Endometrial microvascular endothelial cells (primary cell): ENCODE measurements around the gene C7orf25. TPM values are rescaled to one million over a fixed set of nuclear protein-coding genes. Genes with fewer than 3 reads are reported as not detected.

Experiments used
- in situ Hi-C: cut with HindIII; loops from 2 replicates; pipeline ENCODE4 v1.10.0; 2017; ENCODE audit warnings: low sequenced_read_pairs, low pct_unique_long_range_greater_than_20kb; ENCODE audit errors: inconsistent ontology term
- total RNA-seq: library from RNA; depleted of rRNA; stranded (reverse); fragments of >200 nt; gene quantifications from one replicate; pipeline ENCODE4 v1.2.3, GENCODE V29; 2015; ENCODE audit errors: inconsistent ontology term

C7orf25 gene
- 18.6 TPM for total RNA-seq

GRCh38 chr7:42911454-42912447 is at the start of gene C7orf25:
C7orf25 (minus strand) TSS chr7:42912070; CDS start chr7:42910900, 1,170 bp downstream.
- in situ Hi-C loops = no loop called here

- in situ Hi-C loops = no loop called here
Measured at GRCh38 chr7:42961170-42961569, 49.3 kb upstream of the C7orf25 start.

- in situ Hi-C loops = no loop called here
Measured at GRCh38 chr7:42960762-42961161, 48.9 kb upstream of the C7orf25 start.

- in situ Hi-C loops = no loop called here
Measured at GRCh38 chr7:42959549-42959948, 47.7 kb upstream of the C7orf25 start.

GRCh38 chr7:42956062-42956461 is 44.2 kb upstream of the C7orf25 start:
- in situ Hi-C loops = no loop called here

- in situ Hi-C loops = no loop called here
Measured at GRCh38 chr7:42953994-42954393, 42.1 kb upstream of the C7orf25 start.

GRCh38 chr7:42952328-42952727 is 40.5 kb upstream of the C7orf25 start:
- in situ Hi-C loops = no loop called here

GRCh38 chr7:42950417-42950816 is 38.5 kb upstream of the C7orf25 start:
- in situ Hi-C loops = no loop called here

- in situ Hi-C loops = no loop called here
Measured at GRCh38 chr7:42947521-42947920, 35.7 kb upstream of the C7orf25 start.

- in situ Hi-C loops = no loop called here
Measured at GRCh38 chr7:42946627-42946950, 34.7 kb upstream of the C7orf25 start.

GRCh38 chr7:42945821-42946626 is 34.2 kb upstream of the C7orf25 start:
- in situ Hi-C loops = no loop called here

GRCh38 chr7:42940985-42941847 is 29.3 kb upstream of the C7orf25 start:
- in situ Hi-C loops = no loop called here

- in situ Hi-C loops = no loop called here
Measured at GRCh38 chr7:42939457-42940240, 27.8 kb upstream of the C7orf25 start.

- in situ Hi-C loops = no loop called here
Measured at GRCh38 chr7:42935861-42936260, 24.0 kb upstream of the C7orf25 start.

GRCh38 chr7:42934291-42934690 is 22.4 kb upstream of the C7orf25 start:
- in situ Hi-C loops = no loop called here

GRCh38 chr7:42932811-42933591 is 21.1 kb upstream of the C7orf25 start:
- in situ Hi-C loops = no loop called here

- in situ Hi-C loops = no loop called here
Measured at GRCh38 chr7:42931834-42932651, 20.2 kb upstream of the C7orf25 start, which contains the start of the genes MRPL32 and PSMA2. MRPL32 (plus strand) TSS chr7:42932376; CDS start chr7:42932387, 11 bp downstream. PSMA2 (minus strand) TSS chr7:42932174; CDS start chr7:42932158, 16 bp downstream.
